Daoy (cell line): ENCODE data around the gene DSC1. TPM values are rescaled to one million over a fixed set of nuclear protein-coding genes. Genes with fewer than 3 reads are reported as not detected.
"Not testable (repeated sequence)": the region's sequence is repeated elsewhere in the genome, so short reads cannot be mapped to it uniquely, and the experiment has no call there.

Experiments used
- DNase-seq: peaks from one replicate; pipeline ENCODE4 v3.0.0-alpha.2; 2015; ENCODE audit warnings: low read depth
- total RNA-seq: library from RNA; depleted of rRNA; stranded (reverse); fragments of >200 nt; shearing (Covaris generic); gene quantifications from 2 replicates; pipeline ENCODE4 v1.2.3, GENCODE V29; 2014; rRNA removed

DSC1 gene, protein sequence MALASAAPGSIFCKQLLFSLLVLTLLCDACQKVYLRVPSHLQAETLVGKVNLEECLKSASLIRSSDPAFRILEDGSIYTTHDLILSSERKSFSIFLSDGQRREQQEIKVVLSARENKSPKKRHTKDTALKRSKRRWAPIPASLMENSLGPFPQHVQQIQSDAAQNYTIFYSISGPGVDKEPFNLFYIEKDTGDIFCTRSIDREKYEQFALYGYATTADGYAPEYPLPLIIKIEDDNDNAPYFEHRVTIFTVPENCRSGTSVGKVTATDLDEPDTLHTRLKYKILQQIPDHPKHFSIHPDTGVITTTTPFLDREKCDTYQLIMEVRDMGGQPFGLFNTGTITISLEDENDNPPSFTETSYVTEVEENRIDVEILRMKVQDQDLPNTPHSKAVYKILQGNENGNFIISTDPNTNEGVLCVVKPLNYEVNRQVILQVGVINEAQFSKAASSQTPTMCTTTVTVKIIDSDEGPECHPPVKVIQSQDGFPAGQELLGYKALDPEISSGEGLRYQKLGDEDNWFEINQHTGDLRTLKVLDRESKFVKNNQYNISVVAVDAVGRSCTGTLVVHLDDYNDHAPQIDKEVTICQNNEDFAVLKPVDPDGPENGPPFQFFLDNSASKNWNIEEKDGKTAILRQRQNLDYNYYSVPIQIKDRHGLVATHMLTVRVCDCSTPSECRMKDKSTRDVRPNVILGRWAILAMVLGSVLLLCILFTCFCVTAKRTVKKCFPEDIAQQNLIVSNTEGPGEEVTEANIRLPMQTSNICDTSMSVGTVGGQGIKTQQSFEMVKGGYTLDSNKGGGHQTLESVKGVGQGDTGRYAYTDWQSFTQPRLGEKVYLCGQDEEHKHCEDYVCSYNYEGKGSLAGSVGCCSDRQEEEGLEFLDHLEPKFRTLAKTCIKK
- total RNA-seq = not detected in 2 replicates

DNA sequence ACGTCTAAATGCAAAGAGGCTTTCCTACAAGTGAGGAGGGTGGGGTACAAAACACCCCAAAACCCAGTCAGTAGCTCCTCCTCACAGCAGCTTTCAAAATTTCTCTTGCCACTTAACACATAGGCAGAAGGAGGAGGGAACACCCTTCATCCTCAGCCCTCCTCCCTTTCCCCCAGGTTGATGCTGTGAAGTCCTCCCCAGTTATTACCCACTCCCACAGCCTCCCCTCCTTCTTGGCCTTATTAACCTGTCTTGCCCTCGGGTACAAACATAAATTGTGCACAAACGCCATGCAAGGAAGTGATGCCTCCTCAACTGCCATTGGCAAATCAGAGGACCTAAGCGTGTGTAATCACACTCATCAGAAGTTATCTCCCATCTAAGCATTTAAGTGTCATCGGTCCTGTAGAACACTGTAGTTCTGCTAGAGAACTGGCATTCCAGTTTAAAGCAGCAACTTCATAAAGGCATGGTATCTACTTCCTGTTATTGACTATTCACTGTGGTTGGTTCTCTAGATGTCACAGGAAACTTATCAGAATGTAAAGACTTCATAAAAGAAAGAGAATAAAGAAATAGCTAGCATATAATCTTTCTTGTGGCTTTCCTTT lies at the start of gene DSC1:
TSS of gene DSC1 (minus strand) at position 32 of the 611 bp plus-strand sequence. CDS start 262 bp downstream, outside the sequence.
- DNase-seq = no peak

DNA sequence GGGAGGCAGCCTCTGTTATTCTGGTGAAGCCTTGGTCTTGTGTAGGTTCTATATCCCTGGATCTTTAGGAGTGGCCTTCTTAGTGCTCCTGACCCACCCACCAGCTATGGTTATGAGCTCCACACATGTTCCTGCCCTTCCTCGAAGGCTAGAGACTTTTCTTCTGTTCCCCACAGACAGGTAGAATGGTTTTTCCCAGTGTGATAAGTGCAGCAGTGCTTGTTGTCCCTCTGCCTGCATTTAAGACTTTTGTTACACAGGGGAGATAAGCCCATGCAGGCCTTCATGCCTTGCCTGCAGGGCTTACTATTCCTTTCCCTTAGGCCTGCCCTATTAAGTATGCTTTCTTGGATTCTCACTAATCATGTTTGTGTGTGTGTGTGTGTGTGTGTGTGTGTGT lies 48.4 kb upstream of the DSC1 start:
- DNase-seq = no peak

DNA sequence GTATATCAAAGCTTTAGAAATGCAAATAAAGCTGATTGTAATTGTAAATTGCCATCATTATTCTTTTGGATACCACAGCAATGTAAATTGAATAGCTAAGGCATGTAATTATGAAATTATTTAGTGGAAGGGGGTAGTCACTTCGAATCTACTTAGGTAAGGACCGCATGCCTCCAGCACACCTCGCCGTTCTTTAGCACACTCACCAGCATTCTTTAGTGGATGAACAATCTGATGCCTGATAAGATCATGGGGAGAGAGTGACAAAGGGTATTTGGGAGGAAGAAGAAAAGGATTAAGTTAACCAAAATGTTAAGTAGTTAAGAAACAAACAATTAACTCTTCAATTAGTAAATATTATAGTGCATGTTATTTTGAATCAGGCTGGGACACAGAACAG lies 46.4 kb upstream of the DSC1 start:
- no peak for DNase-seq

DNA sequence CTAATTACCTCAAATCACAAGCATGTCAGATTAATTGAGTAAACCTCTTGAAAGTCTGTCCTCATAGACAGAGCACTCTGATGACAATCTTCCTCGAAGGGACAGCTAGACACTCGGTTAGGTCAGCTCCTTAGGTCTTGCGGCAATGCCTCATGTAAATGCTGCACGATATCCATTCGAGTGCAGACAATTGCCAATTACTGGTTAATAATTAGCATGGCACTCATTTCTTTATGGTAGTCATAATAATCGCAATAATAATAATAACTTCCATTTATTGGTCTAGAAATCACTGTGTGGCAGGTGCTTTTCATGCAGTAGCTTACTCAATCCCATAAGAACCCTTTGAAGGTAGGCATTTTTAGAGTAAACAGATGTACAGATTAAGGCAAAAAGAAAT lies 44.7 kb upstream of the DSC1 start:
- no peak for DNase-seq

DNA sequence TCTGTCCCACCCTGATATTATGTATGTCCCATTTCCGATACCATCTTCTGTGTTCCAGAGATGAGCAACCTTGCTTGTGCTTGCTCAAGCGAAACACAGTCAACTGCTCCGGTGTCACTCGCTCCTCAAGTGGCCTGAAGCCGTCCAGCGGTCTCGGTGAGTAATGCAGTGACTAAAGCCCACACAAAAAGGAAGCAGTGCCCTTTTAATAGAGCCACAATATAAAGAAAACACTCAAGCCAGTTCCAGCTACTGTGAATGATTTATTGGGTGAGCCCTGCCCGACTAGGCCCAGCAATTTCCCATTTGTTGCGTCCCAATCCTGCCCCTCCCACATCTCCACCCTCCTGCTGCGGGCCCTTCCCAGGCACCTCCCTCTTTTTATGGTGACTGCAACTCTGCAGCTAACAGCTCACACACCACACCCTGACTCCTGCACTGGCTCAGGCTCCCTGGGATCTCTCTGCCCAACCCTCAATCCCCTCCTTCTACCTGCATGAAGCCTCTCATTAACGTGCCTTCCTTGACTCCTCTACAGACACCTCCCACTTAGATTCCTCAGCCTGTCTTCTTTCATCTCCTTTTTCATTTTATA lies 44.2 kb upstream of the DSC1 start:
- peak; percentile 87 for DNase-seq

DNA sequence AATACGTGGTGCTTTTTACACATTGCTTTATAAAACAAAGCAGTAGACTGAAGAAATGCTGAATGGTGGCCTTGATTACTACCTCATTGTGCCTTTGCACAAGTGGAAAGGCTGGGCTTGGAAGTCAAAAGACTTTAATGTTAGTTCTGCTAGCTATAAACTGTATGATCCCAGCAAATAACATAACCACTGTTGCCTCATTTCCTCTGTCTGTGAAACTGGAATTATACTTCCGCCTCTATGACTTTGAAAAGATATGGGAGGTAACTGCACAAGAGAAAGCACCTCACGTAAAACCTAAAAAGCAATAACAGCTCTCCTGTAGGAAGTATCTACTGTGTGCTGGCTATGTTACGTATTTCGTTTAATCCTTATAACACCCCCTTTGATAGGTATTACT lies 43.4 kb upstream of the DSC1 start:
- no peak for DNase-seq

- no peak for DNase-seq
Measured at GRCh38 chr18:31205273-31205672, 42.6 kb upstream of the DSC1 start.

DNA sequence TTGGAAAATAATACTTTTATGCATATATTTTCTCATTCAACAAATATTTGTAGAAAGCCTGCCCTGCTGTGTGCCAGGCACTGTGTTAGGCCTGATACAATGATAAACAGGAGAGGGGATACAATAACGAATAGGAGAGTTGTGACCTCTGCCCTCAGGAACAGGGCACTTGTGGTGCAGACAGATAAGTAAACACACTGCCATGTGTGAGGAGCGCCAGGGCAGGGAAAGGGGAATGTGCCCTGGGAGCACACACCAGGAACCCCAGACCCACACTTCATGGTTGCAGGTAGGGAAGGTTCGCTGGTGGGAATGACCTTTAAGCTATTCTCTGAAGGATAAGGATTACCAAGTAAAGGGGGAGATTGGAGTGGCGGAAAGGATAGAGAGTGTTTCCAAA lies 42.2 kb upstream of the DSC1 start:
- no peak for DNase-seq

DNA sequence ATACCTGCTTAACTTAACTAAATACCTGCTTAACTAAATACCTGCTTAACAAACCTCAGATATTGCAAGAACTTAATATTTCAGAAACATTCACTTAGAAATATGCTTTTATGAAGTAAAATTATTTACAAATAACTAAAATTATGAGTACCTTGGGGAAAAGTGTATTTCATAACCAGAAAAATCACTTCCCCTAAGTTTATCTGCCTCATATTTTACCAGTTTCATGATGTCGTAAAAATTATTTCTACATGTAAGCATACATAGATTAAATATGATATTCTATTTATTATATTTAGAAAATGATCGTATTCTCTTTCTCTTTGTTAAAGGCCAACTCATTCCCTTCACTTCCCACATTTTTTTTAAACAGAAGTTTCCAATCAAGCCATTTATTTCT lies 41.5 kb upstream of the DSC1 start:
- DNase-seq = no peak

DNA sequence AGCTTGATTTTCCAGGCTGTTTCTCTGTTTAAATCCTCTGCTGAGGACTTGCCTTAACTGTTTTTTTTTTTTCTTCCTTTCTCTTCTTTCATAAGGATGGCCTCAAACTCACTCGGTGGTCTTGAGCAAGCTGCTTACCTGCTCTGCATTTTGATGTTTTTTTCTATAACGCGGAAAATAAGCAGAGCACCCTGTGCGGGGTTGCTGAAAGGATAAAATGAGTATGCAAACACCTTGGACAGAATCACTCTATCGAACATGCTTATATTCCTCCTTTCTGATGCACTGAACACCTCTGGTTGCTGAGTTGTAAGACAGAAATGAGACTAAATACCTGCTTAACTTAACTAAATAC lies 41.1 kb upstream of the DSC1 start:
- no peak for DNase-seq

DNA sequence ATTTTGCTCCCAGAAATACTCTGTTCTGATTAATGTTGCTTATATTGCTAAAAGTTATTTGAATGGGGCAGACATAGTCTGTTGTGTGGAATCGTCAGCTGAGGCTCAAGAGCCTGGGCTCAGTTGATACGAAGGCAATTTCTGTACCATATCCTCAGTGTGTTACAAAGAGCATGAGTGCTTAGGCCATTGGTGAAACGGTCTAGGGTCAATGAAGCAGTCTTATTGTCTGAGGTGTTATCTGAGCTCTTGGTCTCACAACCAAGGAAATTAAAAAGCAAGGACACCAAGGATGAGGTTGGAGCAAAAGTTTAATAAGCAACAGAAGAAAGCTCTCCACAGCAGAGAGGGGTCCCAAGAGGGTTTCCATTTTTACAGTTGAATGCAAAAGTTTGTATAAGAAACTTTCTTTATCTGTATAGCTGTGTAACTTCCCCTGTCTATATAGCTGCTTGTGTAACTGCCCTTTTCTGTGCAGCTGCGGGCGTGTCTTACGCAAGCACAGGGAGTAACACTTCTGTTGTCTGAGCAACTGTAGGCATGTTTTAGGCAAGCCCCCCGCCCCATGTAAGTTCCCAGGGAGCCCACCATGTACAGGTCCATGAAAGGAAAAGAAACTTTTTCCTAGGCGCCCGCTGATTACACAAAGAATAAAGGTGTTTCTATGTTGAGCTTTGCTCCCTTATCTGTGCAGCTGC lies 40.6 kb upstream of the DSC1 start:
- DNase-seq = no peak

DNA sequence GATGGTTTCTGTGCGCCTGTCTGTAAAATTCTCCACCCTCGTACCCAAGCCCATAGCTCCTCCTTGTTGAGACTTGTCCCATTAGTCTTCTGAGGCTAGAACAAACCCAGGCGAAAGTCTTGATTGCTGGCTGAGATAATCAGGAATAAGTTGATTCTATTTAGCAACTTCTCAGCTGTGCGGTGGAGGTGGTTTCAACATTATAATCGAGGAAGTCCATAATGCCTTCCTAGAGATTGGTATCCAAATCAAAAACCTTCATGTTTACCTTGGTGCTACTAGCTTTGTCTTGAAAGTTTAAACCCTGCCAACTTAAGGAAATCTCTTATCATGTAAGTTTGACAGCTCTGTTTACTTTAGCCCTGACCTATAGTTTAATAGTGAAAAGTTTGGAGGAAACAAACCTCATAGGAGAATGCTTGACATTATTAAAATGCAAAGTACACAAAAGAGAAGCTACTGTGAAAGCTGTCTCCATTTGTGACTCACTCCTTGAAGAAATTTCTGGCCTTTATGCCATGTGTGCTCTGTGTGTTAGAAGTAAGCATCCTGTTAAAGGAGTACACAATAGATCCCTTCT lies 36.6 kb upstream of the DSC1 start:
- no peak for DNase-seq

DNA sequence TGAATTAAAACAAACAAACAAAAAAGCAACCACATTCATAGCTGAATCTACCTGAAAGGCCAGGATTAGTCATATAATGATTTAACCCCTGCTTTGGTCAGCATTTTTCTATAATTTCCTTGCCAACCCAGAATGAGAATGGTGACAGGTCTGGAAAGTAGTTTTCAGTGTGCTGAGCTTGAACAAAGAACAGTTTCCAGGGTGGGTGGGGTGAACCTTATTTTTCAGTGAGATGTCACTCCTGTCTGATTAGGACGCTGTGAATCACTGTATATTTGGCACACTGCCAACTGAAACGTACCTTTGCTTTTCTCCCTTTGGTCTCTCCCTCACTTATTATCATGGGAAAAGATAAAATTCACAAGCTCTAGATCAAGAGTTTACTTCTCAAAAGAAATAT lies 35.0 kb upstream of the DSC1 start:
- DNase-seq = peak; percentile 16

- no peak for DNase-seq
Measured at GRCh38 chr18:31195063-31195462, 32.4 kb upstream of the DSC1 start.

DNA sequence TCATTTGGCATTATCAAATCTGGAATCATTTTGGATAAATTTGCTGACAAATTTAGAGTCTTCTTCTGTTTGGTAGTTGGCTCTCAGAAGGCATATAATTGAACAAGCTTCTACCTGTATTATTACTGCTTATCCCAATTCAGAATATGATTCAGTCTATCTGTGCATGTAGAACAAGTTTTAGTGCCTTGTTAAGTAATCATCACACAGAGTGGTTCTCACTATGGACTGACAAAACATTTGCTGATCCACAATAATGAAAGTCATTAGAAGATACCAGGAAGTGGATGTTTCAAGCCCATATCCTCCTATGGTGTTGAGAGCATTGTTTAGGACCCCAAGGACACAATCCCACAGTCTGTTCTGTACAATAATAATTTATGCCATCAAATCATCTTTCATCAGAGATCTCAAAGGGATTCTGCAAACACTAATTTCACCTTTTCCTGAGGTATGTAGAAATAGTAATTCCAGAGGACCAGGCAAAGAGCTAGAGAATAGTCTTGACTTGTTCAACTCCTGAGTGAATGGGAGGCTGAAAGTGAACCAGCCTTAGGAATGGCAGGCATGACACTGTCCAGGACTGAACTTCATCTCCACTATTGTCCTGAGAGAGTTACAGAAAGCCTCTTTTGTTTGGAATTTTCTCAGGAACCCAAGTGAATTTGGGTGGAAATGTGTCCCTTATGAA lies 29.6 kb upstream of the DSC1 start:
- no peak for DNase-seq

DNA sequence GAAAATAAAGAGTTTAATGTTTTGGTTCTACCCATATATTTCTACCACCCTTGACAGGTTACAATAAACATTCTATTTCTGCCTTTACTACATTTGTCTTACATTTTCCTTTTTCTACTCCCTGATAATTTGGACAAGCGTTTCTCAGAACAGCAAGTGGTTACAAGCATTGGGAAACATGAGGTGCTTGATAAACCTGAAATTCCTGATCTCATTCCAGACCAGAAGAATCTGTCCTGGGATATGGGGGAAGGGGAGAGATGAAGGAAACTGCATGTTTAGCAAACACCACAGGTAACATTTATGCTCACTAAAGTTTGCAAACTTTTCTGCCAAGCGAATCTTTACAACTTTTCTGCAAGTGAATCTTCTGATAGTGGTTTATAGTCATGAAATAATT lies 28.3 kb upstream of the DSC1 start:
- DNase-seq = no peak

GRCh38 chr18:31189757-31190156 lies 27.1 kb upstream of the DSC1 start:
- DNase-seq = no peak

DNA sequence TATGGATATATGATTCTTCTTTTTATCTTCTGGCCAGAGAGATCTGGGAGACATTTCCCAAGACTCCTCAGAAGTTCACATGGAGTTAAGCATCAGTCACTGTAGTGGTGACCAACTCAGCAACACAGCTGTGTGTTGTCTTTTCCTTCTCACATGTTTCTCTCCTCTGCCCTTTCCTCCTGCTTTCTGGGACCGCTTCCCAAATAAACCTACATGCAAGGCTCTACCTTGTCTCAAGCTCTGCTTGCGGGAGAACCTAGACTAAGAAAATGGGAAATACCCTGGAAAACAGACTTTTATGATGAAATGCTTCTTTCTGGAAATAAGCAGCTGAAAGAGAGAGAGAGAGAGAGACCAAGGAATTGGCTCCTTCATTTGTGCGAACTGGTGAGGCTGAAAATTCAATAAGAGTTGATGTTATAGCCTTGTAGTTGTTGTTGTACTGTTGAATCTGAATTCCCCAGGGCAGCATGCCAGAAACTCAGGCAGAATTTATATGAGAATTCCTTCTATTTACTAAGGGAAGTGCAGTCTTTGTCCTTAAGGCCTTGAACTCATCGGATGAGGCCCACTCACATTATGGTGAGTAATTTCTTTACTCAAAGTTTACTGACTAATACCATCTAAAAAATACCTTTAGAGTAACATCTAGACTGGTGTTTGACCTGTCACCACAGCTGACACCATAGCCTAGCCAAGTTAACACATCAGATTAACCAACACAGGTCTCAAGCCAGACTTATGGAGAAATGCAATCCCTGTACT lies 22.7 kb upstream of the DSC1 start:
- DNase-seq = no peak

GRCh38 chr18:31183302-31183701 lies 20.6 kb upstream of the DSC1 start:
- no peak for DNase-seq

- DNase-seq = not testable (repeated sequence)
Measured at GRCh38 chr18:31177369-31177768, 14.7 kb upstream of the DSC1 start.
